RPMI7951 (cell line): ENCODE measurements around the gene NFIA. TPM values are rescaled to one million over a fixed set of nuclear protein-coding genes. Genes with fewer than 3 reads are reported as not detected.
A peak's percentile ranks its signal among the peaks of the same experiment; 100 is the strongest.
"Not testable (repeated sequence)": the region's sequence is repeated elsewhere in the genome, so short reads cannot be mapped to it uniquely, and the experiment has no call there.

Experiments used
- DNase-seq: peaks from one replicate; pipeline ENCODE4 v3.0.0-alpha.2; 2012; ENCODE audit warnings: low read depth
- total RNA-seq: library from RNA; depleted of rRNA; stranded (reverse); fragments of >200 nt; shearing (Covaris generic); gene quantifications from 2 replicates; pipeline ENCODE4 v1.2.3, GENCODE V29; 2014

NFIA gene
- total RNA-seq, 1 experiment from 2014 or later = 3.0 TPM

- no peak for DNase-seq
These were observed 370.0 kb downstream of the NFIA start for GRCh38 chr1:61452176-61453035.

- DNase-seq = peak; percentile 49
These were observed 371.0 kb downstream of the NFIA start for GRCh38 chr1:61453111-61453961.

- DNase-seq = no peak
These were observed 373.0 kb downstream of the NFIA start for GRCh38 chr1:61455400-61455799.

- DNase-seq = no peak
These were observed 375.2 kb downstream of the NFIA start for GRCh38 chr1:61457526-61458040.

GRCh38 chr1:61459345-61459744, 377.0 kb downstream of the NFIA start:
- DNase-seq = no peak

GRCh38 chr1:61460191-61460590, 377.8 kb downstream of the NFIA start:
- no peak for DNase-seq

GRCh38 chr1:61461406-61462384, 379.3 kb downstream of the NFIA start:
- no peak for DNase-seq

- DNase-seq = no peak
These were observed 380.3 kb downstream of the NFIA start for GRCh38 chr1:61462628-61463027.

GRCh38 chr1:61463220-61463619, 380.9 kb downstream of the NFIA start:
- DNase-seq = no peak

GRCh38 chr1:61467836-61468235, 385.5 kb downstream of the NFIA start:
- not testable (repeated sequence) for DNase-seq

- no peak for DNase-seq
These were observed 387.0 kb downstream of the NFIA start for GRCh38 chr1:61469365-61469764.

GRCh38 chr1:61472876-61473275, 390.5 kb downstream of the NFIA start:
- DNase-seq = no peak

- no peak for DNase-seq
These were observed 392.0 kb downstream of the NFIA start for GRCh38 chr1:61474269-61474817.

GRCh38 chr1:61474963-61475362, 392.6 kb downstream of the NFIA start:
- no peak for DNase-seq

GRCh38 chr1:61477301-61477700, 394.9 kb downstream of the NFIA start:
- DNase-seq = no peak

- no peak for DNase-seq
These were observed 398.0 kb downstream of the NFIA start for GRCh38 chr1:61480273-61480935.

- DNase-seq = no peak
These were observed 399.0 kb downstream of the NFIA start for GRCh38 chr1:61481315-61481715.

GRCh38 chr1:61482170-61482734, 399.9 kb downstream of the NFIA start:
- DNase-seq = no peak

GRCh38 chr1:61486783-61487536, 404.6 kb downstream of the NFIA start:
- DNase-seq = no peak
